DOHH2 (cell line): Measurements from ENCODE around the gene ARL4D.

Source experiments
- CTCF ChIP-seq: fragments of 200-600 bp; sonication (generic); IDR thresholded peaks from one replicate; pipeline ENCODE4 v1.5.1; 2014; ENCODE audit warnings: antibody characterized with exemption, mild to moderate bottlenecking, low read depth, low read length; ENCODE audit not compliant: poor library complexity, severe bottlenecking
- EZH2phosphoT487 ChIP-seq: fragments of 200-600 bp; sonication (generic); IDR thresholded peaks from 2 replicates; pipeline ENCODE4 v1.6.1; 2017; ENCODE audit warnings: borderline replicate concordance, mild to moderate bottlenecking, antibody characterized with exemption, low read length, moderate library complexity, mixed read lengths

- TF ChIP-seq CTCF (no peak), EZH2phosphoT487 (no peak)
Observed at GRCh38 chr17:43411369-43411677, 12.5 kb downstream of the ARL4D start.
